ENCODE results near the gene ADGRE2. TPM values are rescaled to one million over a fixed set of nuclear protein-coding genes. Genes with fewer than 3 reads are reported as not detected.

The ADGRE2 gene
- polyA plus RNA-seq, 2 of the 4 experiments (the other 2 are of a cell fraction): 0.39 to 0.47 TPM

- no peak for TF ChIP-seq HMGXB4 (CRISPR knock-in tag; IDR thresholded peaks at IDR 0.05; ENCODE audit: borderline replicate concordance)
- no peak for TF ChIP-seq MYC (IDR thresholded peaks at IDR 0.05; ENCODE audit: borderline replicate concordance, low read length)
- TF ChIP-seq EP300 (IDR thresholded peaks at IDR 0.05): no peak
These were observed 47.2 kb downstream of the ADGRE2 start (continued) for GRCh38 chr19:14731200-14731599.

- Histone ChIP-seq H3K27ac (no peak overlapping the region), H3K4me3 (no peak overlapping the region), H3K4me2 (no peak overlapping the region), H3K9me3 (peaks cover 42% of the 10 kb centered on the region), H3K4me1 (no peaks in the 10 kb centered on the region)
- ChIA-PET CTCF (interaction anchor here (0.5 kb wide), 1 partner anchor 33 kb away, joined by 3 read pairs; no protein-coding TSS in a partner anchor), POLR2A (no interaction called here)
- DNase-seq (ENCODE audit: low read depth in 1 of 2, low spot score in 1 of 2) (no peak), ATAC-seq (no peak), FAIRE-seq (no peak)
- WGBS (ENCODE audit: missing lambda C conversion rate): 14% methylated on average over 6 of the region's 7 CpGs
- TF ChIP-seq CBX8 (IDR thresholded peaks at IDR 0.05) (no peak), POLR2A (IDR thresholded peaks at IDR 0.05; ENCODE audit: low read length) (no peak), REST (IDR thresholded peaks at IDR 0.05) (no peak), EHF (CRISPR knock-in tag; IDR thresholded peaks at IDR 0.05) (no peak), KDM5A (IDR thresholded peaks at IDR 0.05) (no peak), EP300 (IDR thresholded peaks at IDR 0.05) (no peak), HDAC2 (IDR thresholded peaks at IDR 0.05) (no peak), MAZ (IDR thresholded peaks at IDR 0.05; ENCODE audit: borderline replicate concordance, low read depth, low read length) (no peak), EHMT2 (IDR thresholded peaks at IDR 0.05; ENCODE audit: low read depth) (no peak), PHF8 (IDR thresholded peaks at IDR 0.05; ENCODE audit: borderline replicate concordance, low read depth) (no peak), HOXB5 (CRISPR knock-in tag; IDR thresholded peaks at IDR 0.05) (no peak), RFX5 (IDR thresholded peaks at IDR 0.05) (no peak)
These were observed 49.8 kb downstream of the ADGRE2 start for GRCh38 chr19:14728595-14728994.

GRCh38 chr19:14722127-14722526, 56.2 kb downstream of the ADGRE2 start:
- ChIA-PET POLR2A (interaction anchor here (0.6 kb wide), 1 partner anchor 32 kb away, joined by 3 read pairs; no protein-coding TSS in a partner anchor), CTCF (no interaction called here)
- no peak overlapping the region for H3K4me3 ChIP-seq
- FAIRE-seq (no peak), DNase-seq (ENCODE audit: low read depth in 1 of 2, low spot score in 1 of 2) (no peak), ATAC-seq (no peak)
- no peaks in the 10 kb centered on the region for H3K4me1 ChIP-seq
- TF ChIP-seq RFX5 (IDR thresholded peaks at IDR 0.05) (no peak), CTCF (IDR thresholded peaks at IDR 0.05) (no peak), NFE2L2 (conservative IDR thresholded peaks at IDR 0.05; ENCODE audit: low read length) (no peak), CHD2 (IDR thresholded peaks at IDR 0.05; ENCODE audit: low read length, partially characterized antibody) (no peak), ZSCAN20 (CRISPR knock-in tag; IDR thresholded peaks at IDR 0.05) (no peak), CEBPB (IDR thresholded peaks at IDR 0.05) (no peak), HDAC2 (IDR thresholded peaks at IDR 0.05) (no peak), RAD21 (conservative IDR thresholded peaks at IDR 0.05 in 1 of 2, IDR thresholded peaks at IDR 0.05 in 1 of 2) (no peak), HEYL (CRISPR knock-in tag; IDR thresholded peaks at IDR 0.05) (no peak), BHLHE40 (IDR thresholded peaks at IDR 0.05; ENCODE audit: low read depth, low read length) (no peak), NPAS2 (CRISPR knock-in tag; IDR thresholded peaks at IDR 0.05; ENCODE audit: borderline replicate concordance) (no peak), RARB (CRISPR knock-in tag; IDR thresholded peaks at IDR 0.05) (no peak), PBX3 (IDR thresholded peaks at IDR 0.05) (no peak)
- no peak overlapping the region for H3K27ac ChIP-seq
- H3K9me3 ChIP-seq: peaks cover 48% of the 10 kb centered on the region
- H3K4me2 ChIP-seq: no peak overlapping the region
- WGBS (ENCODE audit: missing lambda C conversion rate): 15% methylated on average over 2 of the region's 2 CpGs
